ENCODE measurements around the gene FPGS. TPM values are rescaled to one million over a fixed set of nuclear protein-coding genes. Genes with fewer than 3 reads are reported as not detected.
A peak's percentile ranks its signal among the peaks of the same experiment; 100 is the strongest.

FPGS gene
- total RNA-seq, 4 donors from 2014 or later, result 31.4 to 144 (median 74.8) TPM

- no peak for DNase-seq
- H3K36me3 ChIP-seq, result peaks cover 0 to 31% (median 13%) of the 10 kb centered on the region in 4 donors
Measured at GRCh38 chr9:127794001-127794791, 8.5 kb upstream of the FPGS start.

GRCh38 chr9:127796225-127796813 is 6.4 kb upstream of the FPGS start:
- in situ Hi-C loops (cut with MboI; ENCODE audit: low pct_ligation_motif_present in 1 of 4, low pct_unique_long_range_greater_than_20kb in 1 of 4, low sequenced_read_pairs in 3 of 4) (loop anchor here in 1 of 4 donors (25.0 kb wide), 1 partner anchor 116 kb away; the partner anchor contains the start of gene ST6GALNAC4), intact Hi-C loops (cut with DNase I; ENCODE audit: low total_unique reads) (no loop called here)
- Histone ChIP-seq H3K36me3 (peaks cover 0 to 11% (median 2%) of the 10 kb centered on the region in 4 donors), H3K4me1 (peaks cover 13 to 36% (median 21%) of the 10 kb centered on the region in 4 donors), H3K4me3 (no peak overlapping the region), H3K27me3 (no peaks in the 10 kb centered on the region), H3K9me3 (no peaks in the 10 kb centered on the region), H3K27ac (peak overlapping the region in 2 of 4 donors; percentile 5 to 23)
- no peak for DNase-seq
- 45% methylated on average over 8 of the region's 8 CpGs; no CpG with 5 or more reads in 1 of the 2 donors for WGBS, 2 donors (ENCODE audit: low coverage in 1 of 2)
- TF ChIP-seq POLR2A (IDR thresholded peaks at IDR 0.05) (no peak), POLR2AphosphoS5 (IDR thresholded peaks at IDR 0.05) (peak in 1 of 3 donors; percentile 43)

More at GRCh38 chr9:127794001-127794791, 8.5 kb upstream of the FPGS start:
- Histone ChIP-seq H3K4me3 (no peak overlapping the region), H3K4me1 (peaks cover 13 to 34% (median 21%) of the 10 kb centered on the region in 4 donors), H3K27me3 (no peaks in the 10 kb centered on the region), H3K9me3 (no peaks in the 10 kb centered on the region), H3K27ac (peak overlapping the region in 1 of 4 donors; percentile 14)
- TF ChIP-seq CTCF (IDR thresholded peaks at IDR 0.05) (no peak), POLR2A (IDR thresholded peaks at IDR 0.05) (no peak), EP300 (IDR thresholded peaks at IDR 0.05; ENCODE audit: low read depth) (no peak), POLR2AphosphoS5 (IDR thresholded peaks at IDR 0.05) (no peak)
- in situ Hi-C loops (cut with MboI; ENCODE audit: low pct_ligation_motif_present in 1 of 4, low pct_unique_long_range_greater_than_20kb in 1 of 4, low sequenced_read_pairs in 3 of 4), result loop anchor here in 1 of 4 donors (25.0 kb wide), 1 partner anchor 118 kb away; the partner anchor contains the start of gene ST6GALNAC4
- intact Hi-C loops (cut with DNase I; ENCODE audit: low total_unique reads), result no loop called here
- WGBS, 2 donors (ENCODE audit: low coverage in 1 of 2), result 83% methylated on average over 14 of the region's 14 CpGs; no CpG with 5 or more reads in 1 of the 2 donors

- TF ChIP-seq POLR2A (IDR thresholded peaks at IDR 0.05), result no peak
- TF ChIP-seq EP300 (IDR thresholded peaks at IDR 0.05; ENCODE audit: low read depth), result no peak
- TF ChIP-seq CTCF (IDR thresholded peaks at IDR 0.05), result no peak
- TF ChIP-seq POLR2AphosphoS5 (IDR thresholded peaks at IDR 0.05), result no peak
- intact Hi-C loops (cut with DNase I; ENCODE audit: low total_unique reads), result no loop called here
- DNase-seq, result no peak
- Histone ChIP-seq H3K9me3 (no peaks in the 10 kb centered on the region), H3K27ac (peak overlapping the region in 2 of 4 donors; percentile 5 to 23), H3K27me3 (no peaks in the 10 kb centered on the region), H3K4me3 (no peak overlapping the region), H3K4me1 (peaks cover 14 to 42% (median 25%) of the 10 kb centered on the region in 4 donors), H3K36me3 (peaks cover 0 to 7% (median 2%) of the 10 kb centered on the region in 4 donors)
- in situ Hi-C loops (cut with MboI; ENCODE audit: low pct_ligation_motif_present in 1 of 4, low pct_unique_long_range_greater_than_20kb in 1 of 4, low sequenced_read_pairs in 3 of 4), result loop anchor here in 1 of 4 donors (25.0 kb wide), 1 partner anchor 115 kb away; the partner anchor contains the start of gene ST6GALNAC4
- 19 to 33% methylated on average over 6 to 11 of the region's 11 CpGs for WGBS, 2 donors (ENCODE audit: low coverage in 1 of 2)
Measured at GRCh38 chr9:127796852-127797370, 5.8 kb upstream of the FPGS start.

GRCh38 chr9:127801955-127802575 is 617 bp upstream of the FPGS start:
- H3K9me3 ChIP-seq, result no peaks in the 10 kb centered on the region
- intact Hi-C loops (cut with DNase I; ENCODE audit: low total_unique reads) (no loop called here), in situ Hi-C loops (cut with MboI; ENCODE audit: low pct_ligation_motif_present in 1 of 4, low pct_unique_long_range_greater_than_20kb in 1 of 4, low sequenced_read_pairs in 3 of 4) (no loop called here)
- H3K4me3 ChIP-seq, result peak overlapping the region; percentile 33 to 71 (median 63)
- TF ChIP-seq POLR2A (IDR thresholded peaks at IDR 0.05) (no peak), EP300 (IDR thresholded peaks at IDR 0.05; ENCODE audit: low read depth) (no peak), CTCF (IDR thresholded peaks at IDR 0.05) (peak in 1 of 5 experiments; percentile 38), POLR2AphosphoS5 (IDR thresholded peaks at IDR 0.05) (peak; percentile 10 to 45 (median 38))
- no peaks in the 10 kb centered on the region for H3K27me3 ChIP-seq
- 29 to 71% methylated on average over 5 to 10 of the region's 10 CpGs for WGBS, 2 donors (ENCODE audit: low coverage in 1 of 2)
- H3K4me1 ChIP-seq, result peaks cover 17 to 43% (median 37%) of the 10 kb centered on the region in 4 donors
- no peak for DNase-seq
- H3K36me3 ChIP-seq, result no peaks in the 10 kb centered on the region
- H3K27ac ChIP-seq, result peak overlapping the region; percentile 90 to 98 (median 94)
